Brain pericyte (primary cell): Measurements from ENCODE around the gene CTDNEP1.
A peak's percentile ranks its signal among the peaks of the same experiment; 100 is the strongest.

Source experiments
- DNase-seq: peaks from one replicate; pipeline ENCODE4 v3.0.0-alpha.2; 2012; ENCODE audit warnings: low read depth, low spot score

The CTDNEP1 gene

DNA sequence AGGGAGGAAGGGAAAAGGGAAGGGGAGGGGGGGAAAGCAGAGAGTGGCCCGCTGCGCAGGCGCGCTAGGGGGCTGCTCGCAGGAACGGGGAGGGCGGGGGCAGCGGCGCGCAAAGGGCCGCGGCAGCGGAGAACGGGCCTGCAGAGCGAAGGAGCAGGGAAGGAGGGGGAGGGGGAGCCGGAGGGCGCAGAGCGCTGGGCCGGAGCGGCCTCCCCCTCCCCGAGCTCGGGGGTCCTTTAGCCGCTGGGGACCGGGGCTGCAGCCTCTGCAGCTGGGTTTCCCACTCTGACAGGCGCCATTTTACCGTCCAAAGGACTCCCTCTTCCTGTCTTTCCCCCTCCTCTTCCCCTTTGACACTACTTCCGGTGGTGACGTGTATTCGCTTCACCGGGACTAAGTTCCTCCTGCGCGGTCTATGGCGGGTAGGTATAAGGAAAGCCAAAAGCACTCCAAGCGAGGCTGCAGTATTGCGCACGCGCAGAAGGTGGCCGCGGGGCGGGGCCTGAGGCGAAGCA lies at the start of gene CTDNEP1:
Gene CTDNEP1 (minus strand): TSS at position 74 of the 515 bp plus-strand sequence. CDS start 438 bp downstream, outside the sequence.
- no peak for DNase-seq

DNA sequence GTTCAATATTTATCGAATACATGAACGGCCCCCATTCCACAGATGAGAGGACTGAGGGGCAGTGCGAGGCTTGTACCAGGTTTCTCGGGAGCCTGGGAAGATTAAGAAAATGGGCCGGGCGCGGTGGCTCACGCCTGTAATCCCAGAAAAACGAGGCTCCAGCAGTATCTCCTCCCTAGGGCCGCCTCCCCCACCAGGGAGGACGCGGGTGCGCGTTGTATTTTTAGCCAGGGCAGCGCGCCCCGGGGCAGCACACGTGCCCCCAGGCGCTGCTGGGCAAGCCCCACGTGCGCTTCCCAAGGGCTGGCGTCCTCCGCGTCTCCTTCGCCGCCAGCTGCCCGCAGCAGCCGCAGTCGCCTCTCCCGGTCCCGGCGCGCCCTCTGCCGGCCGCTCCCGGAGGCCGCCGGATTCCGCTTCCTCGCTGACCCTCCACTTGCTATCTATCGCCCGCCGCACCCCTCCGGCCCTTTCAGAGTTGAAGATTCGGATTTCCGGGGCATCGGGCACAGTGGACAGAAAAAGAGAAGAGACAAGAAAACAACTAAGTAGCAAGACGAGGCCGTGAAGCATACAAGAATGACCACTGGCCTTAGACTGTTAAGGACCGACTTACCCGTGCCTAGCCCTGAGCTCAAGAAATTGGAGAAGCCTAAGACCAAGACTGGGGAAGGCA lies 44.8 kb upstream of the CTDNEP1 start:
- no peak for DNase-seq

- no peak for DNase-seq
Observed at GRCh38 chr17:7295230-7296180, 44.0 kb upstream of the CTDNEP1 start.

GRCh38 chr17:7294614-7295153 lies 43.1 kb upstream of the CTDNEP1 start, which contains the start of gene YBX2:
YBX2 (minus strand) TSS chr17:7294639; CDS start chr17:7294500, 139 bp downstream.
- no peak for DNase-seq

GRCh38 chr17:7293816-7294613 lies 42.5 kb upstream of the CTDNEP1 start:
- no peak for DNase-seq

DNA sequence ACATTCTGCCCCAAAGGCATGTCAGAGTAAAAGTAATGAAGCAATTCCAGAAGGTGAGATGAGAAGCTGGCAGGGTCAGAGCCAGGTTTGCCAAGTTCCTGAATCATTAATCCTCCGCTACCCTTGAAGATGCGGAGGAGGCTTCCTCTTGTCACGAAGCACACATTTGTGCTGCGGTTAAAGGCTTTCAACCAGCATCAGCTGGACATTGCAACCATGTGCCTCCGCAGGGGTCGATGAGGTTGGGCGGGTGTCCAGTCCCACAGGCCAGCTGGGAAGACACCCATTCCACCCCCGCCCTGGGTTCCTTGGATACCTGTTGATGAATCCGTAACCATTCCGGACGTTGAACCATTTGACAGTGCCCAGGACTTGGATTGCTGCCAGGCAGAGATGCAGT lies 41.6 kb upstream of the CTDNEP1 start:
- no peak for DNase-seq

DNA sequence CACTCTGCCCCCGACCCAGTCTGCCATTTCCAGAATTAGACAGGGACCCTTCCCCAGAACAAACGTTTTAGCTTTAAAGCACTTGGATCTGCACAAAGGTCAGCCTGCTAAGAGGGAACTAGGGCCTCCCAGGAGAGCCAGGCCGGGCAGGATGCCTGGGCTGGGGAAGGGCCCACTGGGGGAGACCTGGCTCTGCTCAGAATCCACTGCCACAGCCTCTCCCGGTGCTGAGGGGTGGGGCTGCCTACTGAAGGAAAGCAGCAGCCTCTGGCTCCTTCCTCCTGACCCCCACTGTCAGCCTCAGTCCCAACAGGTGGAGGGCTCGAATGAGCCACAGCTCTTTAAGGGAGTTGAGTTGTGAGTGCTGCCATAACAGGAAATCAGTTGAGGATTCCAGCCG lies 41.2 kb upstream of the CTDNEP1 start:
- DNase-seq: no peak

GRCh38 chr17:7292194-7292593 lies 40.7 kb upstream of the CTDNEP1 start:
- DNase-seq: no peak

DNA sequence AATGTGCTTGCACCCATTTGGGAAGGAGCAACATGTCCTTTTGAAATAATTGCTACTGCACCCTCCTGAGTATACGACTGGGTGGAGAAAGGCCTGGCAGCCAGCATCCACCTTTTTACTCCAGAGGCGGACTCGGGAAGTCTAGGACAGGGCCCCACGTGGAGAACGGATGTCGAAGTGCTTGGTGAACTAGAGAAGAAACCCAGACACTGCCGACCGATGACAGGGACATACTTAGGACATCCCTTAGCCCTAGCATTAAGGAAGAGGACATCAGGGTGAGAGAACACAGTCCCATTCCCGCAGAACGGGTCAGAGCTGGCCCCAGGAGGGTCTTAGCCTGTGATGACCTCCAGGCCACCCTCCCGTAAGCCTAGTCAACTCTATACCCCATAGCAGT lies 39.2 kb upstream of the CTDNEP1 start:
- DNase-seq: no peak

- DNase-seq: no peak
Observed at GRCh38 chr17:7290166-7290565, 38.6 kb upstream of the CTDNEP1 start.

GRCh38 chr17:7289256-7290032 lies 37.9 kb upstream of the CTDNEP1 start:
- no peak for DNase-seq

- DNase-seq: no peak
Observed at GRCh38 chr17:7285679-7286078, 34.1 kb upstream of the CTDNEP1 start.

DNA sequence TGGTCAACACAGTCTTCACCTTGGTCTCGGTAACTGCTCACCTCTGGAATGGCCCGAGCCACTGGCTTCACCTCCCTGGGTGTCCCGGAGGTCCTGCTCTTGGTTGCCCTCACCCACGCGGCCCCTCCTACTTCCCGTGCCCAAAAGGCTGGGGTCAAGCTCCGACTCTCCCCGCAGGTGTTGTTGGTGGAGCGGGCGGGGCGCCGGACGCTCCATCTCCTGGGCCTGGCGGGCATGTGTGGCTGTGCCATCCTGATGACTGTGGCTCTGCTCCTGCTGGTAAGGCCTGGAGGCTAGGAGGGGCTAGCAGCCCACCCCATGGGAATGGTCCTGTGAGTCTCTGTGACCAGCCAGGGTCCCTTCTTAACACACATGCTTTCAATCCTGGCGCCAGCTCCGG lies 33.4 kb upstream of the CTDNEP1 start:
- DNase-seq: no peak

DNA sequence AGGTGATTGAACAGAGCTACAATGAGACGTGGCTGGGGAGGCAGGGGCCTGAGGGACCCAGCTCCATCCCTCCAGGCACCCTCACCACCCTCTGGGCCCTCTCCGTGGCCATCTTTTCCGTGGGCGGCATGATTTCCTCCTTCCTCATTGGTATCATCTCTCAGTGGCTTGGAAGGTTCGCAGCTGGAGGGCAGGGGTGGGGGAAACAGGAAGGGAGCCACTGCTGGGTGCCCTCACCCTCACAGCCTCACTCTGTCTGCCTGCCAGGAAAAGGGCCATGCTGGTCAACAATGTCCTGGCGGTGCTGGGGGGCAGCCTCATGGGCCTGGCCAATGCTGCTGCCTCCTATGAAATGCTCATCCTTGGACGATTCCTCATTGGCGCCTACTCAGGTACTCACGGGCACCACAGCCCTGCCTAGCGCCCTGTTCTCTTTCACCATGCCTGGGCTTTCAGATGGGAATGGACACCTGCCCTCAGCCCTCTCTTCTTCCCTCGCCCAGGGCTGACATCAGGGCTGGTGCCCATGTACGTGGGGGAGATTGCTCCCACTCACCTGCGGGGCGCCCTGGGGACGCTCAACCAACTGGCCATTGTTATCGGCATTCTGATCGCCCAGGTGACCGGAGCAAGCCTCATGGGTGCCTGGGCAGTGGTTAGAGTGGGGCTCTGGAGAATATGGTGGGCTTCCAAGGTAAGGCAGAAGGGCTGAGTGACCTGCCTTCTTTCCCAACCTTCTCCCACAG lies 32.1 kb upstream of the CTDNEP1 start:
- DNase-seq: no peak

DNA sequence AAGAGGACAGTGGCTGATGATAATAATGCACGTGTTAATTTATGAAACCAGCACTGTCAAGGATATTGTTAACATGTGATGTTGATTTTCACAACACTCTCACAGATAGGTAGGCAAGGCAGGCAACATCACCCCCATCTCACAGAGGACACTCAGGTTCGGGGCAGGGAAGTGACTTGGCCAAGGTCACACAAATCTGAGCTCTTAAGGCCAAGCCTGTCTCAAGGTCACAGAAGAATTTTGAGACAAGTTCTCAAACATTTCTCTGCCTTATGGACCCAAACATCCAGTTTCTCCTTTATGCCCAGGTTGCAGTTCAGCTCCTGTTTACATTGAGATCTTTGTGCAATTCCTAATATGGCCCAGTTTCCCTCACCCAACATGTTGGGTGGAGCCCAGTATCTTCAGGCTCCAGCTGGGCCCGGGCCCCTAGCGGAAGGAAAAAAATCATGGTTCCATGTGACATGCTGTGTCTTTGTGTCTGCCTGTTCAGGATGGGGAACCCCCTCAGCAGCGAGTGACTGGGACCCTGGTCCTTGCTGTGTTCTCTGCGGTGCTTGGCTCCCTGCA lies 31.3 kb upstream of the CTDNEP1 start:
- DNase-seq: no peak

DNA sequence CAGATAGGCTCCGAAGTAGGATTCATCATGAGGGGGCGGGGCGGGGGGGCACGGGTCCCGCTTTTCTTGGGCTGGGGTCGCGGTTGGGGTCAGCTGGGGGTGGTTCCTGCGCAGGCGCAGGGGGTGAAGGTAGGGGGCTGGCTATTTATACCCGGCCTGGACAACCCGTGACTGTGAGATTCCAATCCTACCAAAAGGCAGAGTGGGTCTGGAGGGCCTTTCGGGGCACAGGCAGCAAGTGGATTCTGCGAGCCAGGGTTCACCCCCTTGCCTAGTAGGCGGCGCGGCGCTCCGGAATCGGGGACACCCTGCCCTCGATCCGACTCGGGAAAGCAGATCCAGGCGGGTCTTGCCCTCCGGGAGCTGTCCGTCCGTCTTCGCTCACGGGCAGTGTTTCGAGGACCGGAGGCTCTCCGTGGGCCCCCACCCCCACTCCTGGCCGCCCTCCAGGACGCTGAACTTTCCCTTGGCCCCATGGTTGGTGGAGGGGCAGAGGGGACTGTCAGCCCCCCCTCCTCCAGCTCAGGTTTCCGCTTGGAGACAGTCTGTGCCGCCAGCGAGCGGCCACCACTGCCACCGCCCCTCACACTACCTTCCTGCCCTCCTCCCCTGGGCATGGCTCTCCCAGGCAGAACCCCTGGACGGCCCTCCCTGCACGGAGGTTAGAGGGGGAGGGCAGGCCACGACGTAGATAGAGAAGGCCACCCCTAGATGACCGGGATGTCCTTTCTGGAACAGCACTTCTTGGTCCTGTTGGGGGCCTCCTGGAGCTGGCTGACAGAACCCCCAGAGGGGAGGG lies 30.6 kb upstream of the CTDNEP1 start:
- DNase-seq: no peak

- peak; percentile 66 for DNase-seq
Observed at GRCh38 chr17:7281074-7281952, 29.8 kb upstream of the CTDNEP1 start, which contains the start of gene SLC2A4. SLC2A4 (plus strand) TSS chr17:7281718; CDS start chr17:7281935, 217 bp downstream.
